Lower lobe of right lung (tissue), 2 donors: ENCODE results near the gene ANP32B. TPM values are rescaled to one million over a fixed set of nuclear protein-coding genes. Genes with fewer than 3 reads are reported as not detected.
A peak's percentile ranks its signal among the peaks of the same experiment; 100 is the strongest.

Source experiments
- ATAC-seq, 2 donors: fragments of 200-7000 bp; cut with Tn5 transposase; one replicate each; pipeline ENCODE4 v1.9.1; 2020 to 2022; ENCODE audit warnings: mild to moderate bottlenecking in 2 of 2, moderate library complexity in 2 of 2
- DNase-seq: peaks from one replicate; pipeline ENCODE4 v3.0.0-alpha.2; 2020
- H3K27ac ChIP-seq: fragments of 200-600 bp; one replicate; pipeline ENCODE4 v1.8.0; 2022
- H3K27me3 ChIP-seq: fragments of 200-600 bp; one replicate; pipeline ENCODE4 v1.8.0; 2022; ENCODE audit warnings: low read depth
- H3K36me3 ChIP-seq: fragments of 200-600 bp; one replicate; pipeline ENCODE4 v1.8.0; 2022; ENCODE audit warnings: mild to moderate bottlenecking
- H3K4me1 ChIP-seq: fragments of 200-600 bp; one replicate; pipeline ENCODE4 v1.8.0; 2022
- H3K4me3 ChIP-seq: fragments of 200-600 bp; one replicate; pipeline ENCODE4 v1.8.0; 2022; ENCODE audit warnings: mild to moderate bottlenecking
- H3K9me3 ChIP-seq: fragments of 200-600 bp; one replicate; pipeline ENCODE4 v1.8.0; 2022
- CTCF ChIP-seq: fragments of 200-600 bp; IDR thresholded peaks from one replicate; pipeline ENCODE4 v1.8.0; 2022; ENCODE audit warnings: antibody characterized with exemption, mild to moderate bottlenecking
- intact Hi-C: fragments of 100-400 bp; cut with DNase I; formaldehyde crosslinking; loops from one replicate; pipeline ENCODE4 v1.11.0; 2022
- total RNA-seq: library from RNA; stranded (reverse); fragmentation: NEBNext Ultra II Directional; extraction: Animal tissue kit (Norgen Biotek cat#: 25700); gene quantifications from one replicate; pipeline ENCODE4 v1.2.1, GENCODE V29; 2021
- donor health status: DM: no; HTN: yes; CAD: no; lungs with severe emphysema.

ANP32B gene
- total RNA-seq, 1 donor from 2014 or later, result 120 TPM

GRCh38 chr9:98039607-98040017 is 56.5 kb downstream of the ANP32B start:
- no peak for DNase-seq
- no peak overlapping the region for H3K27ac ChIP-seq
- TF ChIP-seq CTCF, result no peak
- no peaks in the 10 kb centered on the region for H3K27me3 ChIP-seq
- H3K4me3 ChIP-seq, result no peak overlapping the region
- no peaks in the 10 kb centered on the region for H3K9me3 ChIP-seq
- no peaks in the 10 kb centered on the region for H3K36me3 ChIP-seq
- peaks cover 13% of the 10 kb centered on the region for H3K4me1 ChIP-seq
- intact Hi-C loops, result loop anchor here (10.0 kb wide), 1 partner anchor 115 kb away; the partner anchor contains the start of gene TRMO
- no peak for ATAC-seq

GRCh38 chr9:98040212-98040611 is 57.1 kb downstream of the ANP32B start:
- no peaks in the 10 kb centered on the region for H3K27me3 ChIP-seq
- no peaks in the 10 kb centered on the region for H3K36me3 ChIP-seq
- no peak overlapping the region for H3K27ac ChIP-seq
- H3K9me3 ChIP-seq, result no peaks in the 10 kb centered on the region
- ATAC-seq, result no peak
- H3K4me1 ChIP-seq, result peaks cover 13% of the 10 kb centered on the region
- intact Hi-C loops, result no loop called here
- no peak overlapping the region for H3K4me3 ChIP-seq
- no peak for TF ChIP-seq CTCF
- DNase-seq, result no peak

- no peaks in the 10 kb centered on the region for H3K4me1 ChIP-seq
- DNase-seq (no peak), ATAC-seq (peak in 1 of 2 donors; percentile 11)
- H3K27me3 ChIP-seq, result no peaks in the 10 kb centered on the region
- intact Hi-C loops, result no loop called here
- no peaks in the 10 kb centered on the region for H3K36me3 ChIP-seq
- H3K27ac ChIP-seq, result no peak overlapping the region
- TF ChIP-seq CTCF, result no peak
- H3K4me3 ChIP-seq, result no peak overlapping the region
- H3K9me3 ChIP-seq, result no peaks in the 10 kb centered on the region
Observed at GRCh38 chr9:98043915-98044314, 60.8 kb downstream of the ANP32B start.

GRCh38 chr9:98045234-98046179 is 62.4 kb downstream of the ANP32B start:
- peak overlapping the region; percentile 28 for H3K4me3 ChIP-seq
- no peaks in the 10 kb centered on the region for H3K27me3 ChIP-seq
- no peaks in the 10 kb centered on the region for H3K4me1 ChIP-seq
- intact Hi-C loops, result no loop called here
- ATAC-seq (peak; percentile 61 to 75), DNase-seq (no peak)
- TF ChIP-seq CTCF, result no peak
- peak overlapping the region; percentile 14 for H3K27ac ChIP-seq
- no peaks in the 10 kb centered on the region for H3K9me3 ChIP-seq
- H3K36me3 ChIP-seq, result no peaks in the 10 kb centered on the region

- no peaks in the 10 kb centered on the region for H3K36me3 ChIP-seq
- intact Hi-C loops, result no loop called here
- TF ChIP-seq CTCF, result no peak
- H3K9me3 ChIP-seq, result no peaks in the 10 kb centered on the region
- no peaks in the 10 kb centered on the region for H3K27me3 ChIP-seq
- H3K4me1 ChIP-seq, result no peaks in the 10 kb centered on the region
- ATAC-seq (no peak), DNase-seq (no peak)
- H3K27ac ChIP-seq, result no peak overlapping the region
- H3K4me3 ChIP-seq, result peak overlapping the region; percentile 28
Observed at GRCh38 chr9:98046180-98046543, 63.0 kb downstream of the ANP32B start.
